Retinal pigment epithelial cell (primary cell): Measurements from ENCODE around the gene CERS1.

Experiments used
- DNase-seq: peaks from one replicate; pipeline ENCODE4 v3.0.0-alpha.2; 2010; ENCODE audit warnings: low read depth
- H3K4me3 ChIP-seq: 2 replicates; pipeline ENCODE4 v1.5.1; 2011; ENCODE audit warnings: mild to moderate bottlenecking, low read length, control low read depth, moderate library complexity
- CTCF ChIP-seq: conservative IDR thresholded peaks from 2 replicates; pipeline ENCODE4 v1.5.1; 2011; ENCODE audit warnings: low read depth, low read length, control low read depth, inconsistent platforms

Gene CERS1

GRCh38 chr19:18831524-18832305 is 64.2 kb downstream of the CERS1 start, which contains the start of gene UPF1:
TSS of gene UPF1 (plus strand) at chr19:18831959. CDS start at chr19:18832210, 251 bp downstream.
- TF ChIP-seq CTCF, result no peak
- H3K4me3 ChIP-seq, result peak within 1 kb of the TSS; percentile 82
- peak; percentile 61 for DNase-seq

DNA sequence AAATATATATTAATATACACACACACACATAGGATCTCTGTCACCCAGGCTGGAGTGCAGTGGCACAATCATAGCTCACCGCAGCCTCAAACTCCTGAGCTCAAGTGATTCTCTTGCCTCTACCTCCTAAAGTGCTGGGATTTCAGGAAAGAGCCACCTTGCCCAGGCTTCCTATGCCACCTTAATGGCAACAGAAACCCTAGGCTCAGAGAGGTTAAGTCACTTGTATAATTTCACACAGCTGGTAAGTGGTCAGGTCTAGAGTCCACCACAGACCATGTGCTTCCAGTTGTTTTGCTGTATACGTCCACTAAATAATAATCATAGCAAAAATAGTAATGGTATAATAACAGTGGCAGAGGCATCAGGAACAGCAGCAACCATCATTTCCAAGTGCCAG is 65.5 kb downstream of the CERS1 start:
- DNase-seq, result no peak
- TF ChIP-seq CTCF, result no peak

GRCh38 chr19:18828786-18829185 is 67.2 kb downstream of the CERS1 start:
- no peak overlapping the region for H3K4me3 ChIP-seq
- DNase-seq, result no peak
- TF ChIP-seq CTCF, result no peak

More for the DNA sequence above, 65.5 kb downstream of the CERS1 start:
- H3K4me3 ChIP-seq, result no peak overlapping the region
